Right cardiac atrium (tissue), 5 donors: ENCODE measurements around the gene BIRC5. TPM values are rescaled to one million over a fixed set of nuclear protein-coding genes. Genes with fewer than 3 reads are reported as not detected.

ENCODE experiments used
- ATAC-seq, 2 donors: fragments of 200-7000 bp; cut with Tn5 transposase; one replicate each; pipeline versions ENCODE4 v1.8.0 to v1.9.1; 2020; ENCODE audit warnings: moderate library complexity in 2 of 2, mild to moderate bottlenecking in 1 of 2
- DNase-seq, 3 donors: peaks; one replicate each; pipeline ENCODE4 v3.0.0-alpha.2; 2020
- H3K27ac ChIP-seq: one replicate; pipeline ENCODE4 v1.5.1; 2013; ENCODE audit warnings: mild to moderate bottlenecking, low read length, control low read depth, moderate library complexity
- H3K27me3 ChIP-seq: one replicate; pipeline ENCODE4 v1.6.1; 2013; ENCODE audit not compliant: control insufficient read depth, insufficient read depth
- H3K4me1 ChIP-seq: one replicate; pipeline ENCODE4 v1.6.1; 2013; ENCODE audit warnings: low read length; ENCODE audit not compliant: control insufficient read depth, insufficient read depth
- H3K4me3 ChIP-seq: one replicate; pipeline ENCODE4 v1.5.1; 2013; ENCODE audit warnings: low read length, control low read depth
- H3K9me3 ChIP-seq: one replicate; pipeline ENCODE4 v1.6.1; 2013; ENCODE audit warnings: low read length; ENCODE audit not compliant: control insufficient read depth
- WGBS: extraction: QIAGEN DNeasy Blood & Tissue Kit; methylation state at CpG from one replicate; pipeline ENCODE4 v1.1.7; 2013; 5-methylcytosine and 5-hydroxymethylcytosine counted together
- intact Hi-C, 4 donors: fragments of 100-400 bp; cut with DNase I; formaldehyde crosslinking; loops; one replicate each; pipeline versions ENCODE4 v1.11.0 to v1.14.0; 2022 to 2023
- polyA plus RNA-seq: library from polyadenylated mRNA; stranded (reverse); fragments of 200-250 nt; gene quantifications from one replicate; pipeline ENCODE4 v1.2.3, GENCODE V29; 2013
- total RNA-seq, 4 donors: library from RNA; stranded (reverse); fragmentation: NEBNext Ultra II Directional; extraction: Animal tissue kit (Norgen Biotek cat#: 25700); gene quantifications; one replicate each; pipeline ENCODE4 v1.2.1, GENCODE V29; 2021
- donor health status: healthy with polysubstance abuse.
- donor health status: DM: no; HTN: yes; CAD: no.
- donor health status: DM: no; HTN: no; CAD: no.
- donor health status: DM: no; HTN: yes; CAD: no; lungs with severe emphysema.
- donor health status: DM: yes; HTN: yes; CAD: no.

Gene BIRC5
- total and polyA plus RNA-seq, 5 donors = 0.17 to 1.3 (median 0.70) TPM; not detected in 1

DNA sequence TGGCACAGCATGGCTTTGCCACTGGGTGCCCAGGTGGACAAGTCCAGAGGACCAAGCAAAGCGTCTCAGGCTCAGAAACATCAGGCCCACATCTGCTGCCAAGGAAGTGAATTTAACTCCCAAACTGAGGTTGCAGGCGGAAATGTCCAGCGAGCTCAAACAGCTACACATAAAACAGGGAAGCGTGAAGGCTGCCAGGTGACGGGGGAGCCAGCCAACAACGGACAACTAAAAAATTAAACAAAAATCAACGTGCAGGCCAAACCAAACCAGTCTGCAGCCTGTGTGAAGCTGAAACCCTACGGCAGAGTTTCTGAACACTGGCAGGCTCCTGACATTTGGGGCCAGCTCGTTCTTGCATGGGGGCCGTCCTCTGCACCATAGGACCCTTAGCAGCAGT, 29.7 kb upstream of the BIRC5 start:
- Histone ChIP-seq H3K27me3 (no peaks in the 10 kb centered on the region), H3K27ac (no peak overlapping the region), H3K4me1 (no peaks in the 10 kb centered on the region), H3K9me3 (no peaks in the 10 kb centered on the region), H3K4me3 (no peak overlapping the region)
- DNase-seq (no peak), ATAC-seq (no peak)
- WGBS = 82% methylated on average over 10 of the region's 10 CpGs
- intact Hi-C loops = loop anchor here in 1 of 4 donors (5.0 kb wide), 1 partner anchor 77 kb away; no protein-coding TSS in a partner anchor

DNA sequence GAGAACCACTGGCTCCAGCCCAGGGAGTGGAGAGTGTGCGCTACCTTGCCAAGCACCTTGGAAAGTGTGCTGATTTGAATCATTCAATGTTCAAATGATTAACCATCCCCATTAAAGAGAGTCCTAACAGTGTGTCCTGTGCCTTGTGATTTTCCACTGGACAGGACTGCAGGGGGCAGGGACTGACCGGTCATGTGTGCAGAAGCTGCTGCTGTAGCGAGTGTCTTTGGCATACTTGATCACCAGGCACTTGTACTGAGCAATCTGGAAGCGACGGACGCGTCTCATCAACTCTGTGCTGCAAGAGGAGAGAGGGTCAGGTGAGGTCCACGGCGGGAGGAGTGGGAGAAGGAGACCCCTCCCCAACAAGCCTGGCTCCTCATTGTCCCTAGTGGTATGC, 29.2 kb upstream of the BIRC5 start:
- Histone ChIP-seq H3K27ac (no peak overlapping the region), H3K4me3 (no peak overlapping the region), H3K27me3 (no peaks in the 10 kb centered on the region), H3K4me1 (no peaks in the 10 kb centered on the region), H3K9me3 (no peaks in the 10 kb centered on the region)
- no peak for ATAC-seq
- intact Hi-C loops = loop anchor here in 1 of 4 donors (5.0 kb wide), 1 partner anchor 78 kb away; no protein-coding TSS in a partner anchor
- WGBS = 73% methylated on average over 9 of the region's 9 CpGs
- DNase-seq = no peak

DNA sequence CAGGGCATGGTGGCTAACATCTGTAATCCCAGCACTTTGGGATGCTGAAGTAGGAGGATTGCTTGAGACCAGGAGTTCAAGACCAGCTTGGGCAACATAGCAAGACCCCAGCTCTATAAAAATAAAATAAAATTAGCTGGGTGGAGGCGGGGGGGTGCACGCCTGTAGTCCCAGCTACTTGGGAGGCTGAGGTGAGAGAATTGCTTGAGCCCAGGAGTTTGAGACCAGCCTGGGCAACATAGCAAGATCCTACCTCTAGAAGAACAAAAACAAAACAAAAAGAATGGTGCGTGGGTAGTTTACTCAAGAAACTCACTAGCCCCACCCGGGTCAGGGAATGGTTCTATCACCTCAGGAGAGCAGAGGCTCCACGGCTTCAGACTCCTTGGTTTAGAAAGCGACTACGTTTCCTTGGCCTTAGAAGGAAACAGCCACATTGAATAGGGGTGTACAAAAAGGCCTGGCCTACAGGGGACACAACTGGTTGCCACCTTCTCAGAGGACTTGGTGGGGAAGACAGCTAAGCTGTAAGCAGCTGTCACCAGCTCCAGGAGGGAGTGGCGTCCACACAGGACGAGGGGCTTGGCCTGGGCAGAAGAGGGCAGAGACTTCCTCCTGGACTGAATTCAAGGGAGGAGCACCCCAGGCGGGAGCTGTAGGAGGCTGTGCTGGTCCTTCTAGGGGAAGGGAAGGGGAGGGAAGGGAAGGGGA, 27.9 kb upstream of the BIRC5 start:
- WGBS = 50% methylated on average over 10 of the region's 10 CpGs
- DNase-seq (peak; percentile 57 to 80 (median 72)), ATAC-seq (peak; percentile 42 to 73)
- intact Hi-C loops = no loop called here
- peak overlapping the region; percentile 50 for H3K27ac ChIP-seq
- H3K4me1 ChIP-seq = no peaks in the 10 kb centered on the region
- no peak overlapping the region for H3K4me3 ChIP-seq
- H3K27me3 ChIP-seq = no peaks in the 10 kb centered on the region
- H3K9me3 ChIP-seq = no peaks in the 10 kb centered on the region

DNA sequence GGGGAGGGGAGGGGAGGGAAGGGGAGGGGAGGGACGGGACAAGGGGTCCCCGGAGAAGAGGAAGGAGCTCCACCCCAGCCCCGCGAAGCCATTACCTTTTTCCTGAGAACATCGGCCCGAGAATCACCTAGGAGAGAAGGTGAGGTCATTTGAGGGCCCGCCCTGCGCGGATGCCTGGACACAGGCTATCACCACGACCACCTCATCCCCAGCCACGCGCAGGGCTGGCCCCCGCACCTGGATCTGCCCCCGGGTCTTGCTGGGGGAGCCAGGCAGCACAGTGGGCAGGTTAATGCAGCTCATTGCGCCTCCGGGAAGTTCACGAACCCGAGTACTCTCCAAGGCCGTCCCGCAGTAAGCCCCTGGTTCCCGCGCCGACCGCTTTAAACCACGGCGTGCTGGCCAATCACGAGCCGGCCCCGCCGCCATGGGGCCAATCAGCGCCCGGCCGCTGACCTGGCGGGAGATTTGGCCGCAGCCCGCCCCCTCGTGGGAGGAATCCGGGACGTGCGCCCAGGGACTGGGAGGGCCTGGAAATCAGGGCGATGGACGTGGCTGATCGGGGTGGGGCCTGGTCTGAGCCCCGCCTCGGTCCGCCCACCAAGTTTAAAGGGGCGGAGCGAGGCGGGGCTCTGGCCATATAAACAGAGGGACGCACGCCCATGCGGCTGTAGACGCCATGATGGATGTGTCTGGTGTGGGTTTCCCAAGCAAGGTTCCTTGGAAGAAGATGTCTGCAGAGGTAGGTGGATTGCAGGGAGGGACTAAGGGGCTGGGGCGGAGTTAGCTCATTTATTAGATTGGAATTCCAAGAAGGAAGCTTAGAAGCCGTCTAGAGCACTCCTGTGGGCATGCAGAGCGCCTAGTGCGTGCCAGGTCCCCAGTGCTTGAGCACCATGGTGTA, 27.1 kb upstream of the BIRC5 start, which contains the start of the genes AFMID and TK1:
Gene AFMID (plus strand): TSS at position 671 of the 904 bp plus-strand sequence. CDS start 9 bp downstream, at position 680.
Gene TK1 (minus strand): TSS at position 361 of the 904 bp plus-strand sequence. CDS start 58 bp downstream, at position 303.
- Histone ChIP-seq H3K27me3 (no peaks in the 10 kb centered on the region), H3K4me3 (peak within 1 kb of the TSS; percentile 61), H3K9me3 (no peaks in the 10 kb centered on the region), H3K4me1 (no peaks in the 10 kb centered on the region), H3K27ac (peak within 1 kb of the TSS; percentile 50)
- intact Hi-C loops = no loop called here
- ATAC-seq (peak; percentile 97 to 98), DNase-seq (peak; percentile 97 to 99 (median 98))
- 4% methylated on average over 57 of the region's 57 CpGs for WGBS

DNA sequence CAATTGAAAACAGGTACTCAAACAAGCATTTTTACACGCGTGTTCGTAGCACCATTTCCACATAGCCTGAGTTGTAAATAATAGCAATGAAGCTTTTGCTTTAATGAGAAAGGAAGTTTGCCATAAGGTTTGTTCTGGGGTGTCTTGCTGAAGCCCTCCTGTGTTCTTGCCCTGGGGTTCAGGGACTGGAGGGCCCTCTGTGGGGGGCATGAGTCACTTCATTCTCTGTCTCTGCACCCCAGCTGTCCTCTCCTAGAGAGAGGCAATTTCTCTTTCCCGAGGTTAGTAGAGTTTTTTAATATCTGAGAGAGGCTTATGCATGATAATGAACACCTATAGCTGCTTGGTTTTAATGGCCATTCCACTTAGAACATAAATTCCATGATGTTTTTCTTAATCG, 17.3 kb upstream of the BIRC5 start:
- Histone ChIP-seq H3K9me3 (no peaks in the 10 kb centered on the region), H3K4me3 (no peak overlapping the region), H3K27me3 (no peaks in the 10 kb centered on the region), H3K4me1 (no peaks in the 10 kb centered on the region), H3K27ac (no peak overlapping the region)
- DNase-seq (peak in 1 of 3 donors; percentile 4), ATAC-seq (no peak)
- intact Hi-C loops = no loop called here
- 87% methylated on average over 5 of the region's 5 CpGs for WGBS

DNA sequence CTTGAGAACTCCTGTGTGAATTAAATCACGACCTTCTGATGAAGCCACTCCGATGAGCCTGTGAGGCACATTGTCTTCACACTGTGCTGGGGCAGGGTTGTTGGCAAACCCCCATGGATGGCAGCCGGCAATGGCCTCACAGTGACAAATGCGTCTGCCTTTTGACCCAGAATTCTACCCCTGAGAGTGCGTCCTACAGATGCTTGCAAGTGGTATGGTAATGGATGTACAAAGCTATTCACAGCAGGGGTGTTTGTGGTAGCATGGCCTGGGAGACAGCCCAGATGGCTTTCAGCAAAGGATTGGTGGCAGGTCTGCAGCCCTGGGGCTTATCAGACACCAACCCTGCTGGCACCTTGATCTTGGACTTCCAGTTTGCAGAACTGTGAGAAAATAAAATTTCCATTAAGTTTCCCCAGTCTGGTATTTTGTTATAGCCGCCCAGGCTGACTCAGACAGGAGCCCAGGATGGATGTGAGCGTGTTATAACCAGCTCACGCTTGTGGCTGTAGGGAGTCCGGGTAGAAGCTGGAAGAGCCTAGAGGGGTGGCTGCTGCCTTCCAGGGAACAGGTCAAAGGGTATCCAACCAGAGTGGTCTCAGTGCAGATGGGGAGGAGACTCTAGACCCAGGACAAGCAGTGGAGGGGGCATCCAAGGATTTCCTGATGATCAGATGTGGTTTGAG, 16.8 kb upstream of the BIRC5 start:
- no peaks in the 10 kb centered on the region for H3K9me3 ChIP-seq
- no peaks in the 10 kb centered on the region for H3K4me1 ChIP-seq
- intact Hi-C loops = no loop called here
- H3K27me3 ChIP-seq = no peaks in the 10 kb centered on the region
- 75% methylated on average over 9 of the region's 9 CpGs for WGBS
- no peak overlapping the region for H3K4me3 ChIP-seq
- peak; percentile 23 to 62 for ATAC-seq
- DNase-seq = peak in 2 of 3 donors; percentile 30 to 60
- H3K27ac ChIP-seq = no peak overlapping the region

DNA sequence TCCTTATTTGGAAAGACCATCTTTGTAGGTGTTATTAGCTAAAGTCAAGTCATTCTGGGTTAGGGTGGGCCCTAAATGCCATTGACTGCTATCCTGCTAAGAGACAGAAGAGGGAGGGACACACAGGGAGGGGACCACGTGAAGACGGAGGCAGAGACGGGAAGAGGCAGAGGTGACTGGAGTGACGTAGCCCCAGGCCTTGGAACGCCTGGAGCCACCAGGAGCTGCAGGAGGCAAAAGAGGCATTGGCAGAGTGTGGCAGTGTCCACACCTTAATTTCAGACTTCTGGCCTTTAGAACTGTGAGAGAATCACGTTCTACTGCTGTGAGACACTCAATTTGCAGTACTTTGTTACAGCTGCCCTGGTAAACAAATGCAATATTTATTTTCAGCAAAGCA, 13.6 kb upstream of the BIRC5 start:
- no peak overlapping the region for H3K27ac ChIP-seq

DNA sequence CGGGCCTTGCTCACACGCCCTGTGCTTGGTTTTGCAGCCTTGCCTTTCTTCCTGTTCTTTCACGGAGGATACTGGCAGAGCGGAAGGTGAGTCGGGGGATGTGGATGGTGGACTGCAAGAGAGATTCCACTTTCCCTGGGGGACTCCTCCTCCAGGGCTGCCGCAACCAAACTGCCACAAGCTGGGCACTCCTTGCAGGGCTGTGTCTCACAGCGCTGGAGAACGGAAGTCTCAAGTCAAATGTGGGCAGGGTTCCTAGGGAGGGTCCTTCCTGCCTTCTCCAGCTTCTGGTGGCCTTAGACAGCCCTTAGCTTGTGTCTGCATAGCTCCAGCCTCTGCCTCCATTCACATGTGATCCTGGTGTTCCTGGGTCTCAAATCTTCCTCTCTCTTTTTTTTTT, 11.4 kb upstream of the BIRC5 start:
- 83% methylated on average over 8 of the region's 8 CpGs for WGBS
- DNase-seq (peak in 1 of 3 donors; percentile 54), ATAC-seq (peak; percentile 9 to 75)
- H3K27me3 ChIP-seq = no peaks in the 10 kb centered on the region
- H3K4me3 ChIP-seq = no peak overlapping the region
- H3K27ac ChIP-seq = peak overlapping the region; percentile 47
- H3K4me1 ChIP-seq = no peaks in the 10 kb centered on the region
- intact Hi-C loops = no loop called here
- no peaks in the 10 kb centered on the region for H3K9me3 ChIP-seq

More for the DNA sequence above, 13.6 kb upstream of the BIRC5 start:
- Histone ChIP-seq H3K4me3 (no peak overlapping the region), H3K9me3 (no peaks in the 10 kb centered on the region), H3K27me3 (no peaks in the 10 kb centered on the region), H3K4me1 (no peaks in the 10 kb centered on the region)
- intact Hi-C loops = no loop called here
- 91% methylated on average over 6 of the region's 6 CpGs for WGBS
- ATAC-seq (no peak), DNase-seq (peak in 1 of 3 donors; percentile 10)

DNA sequence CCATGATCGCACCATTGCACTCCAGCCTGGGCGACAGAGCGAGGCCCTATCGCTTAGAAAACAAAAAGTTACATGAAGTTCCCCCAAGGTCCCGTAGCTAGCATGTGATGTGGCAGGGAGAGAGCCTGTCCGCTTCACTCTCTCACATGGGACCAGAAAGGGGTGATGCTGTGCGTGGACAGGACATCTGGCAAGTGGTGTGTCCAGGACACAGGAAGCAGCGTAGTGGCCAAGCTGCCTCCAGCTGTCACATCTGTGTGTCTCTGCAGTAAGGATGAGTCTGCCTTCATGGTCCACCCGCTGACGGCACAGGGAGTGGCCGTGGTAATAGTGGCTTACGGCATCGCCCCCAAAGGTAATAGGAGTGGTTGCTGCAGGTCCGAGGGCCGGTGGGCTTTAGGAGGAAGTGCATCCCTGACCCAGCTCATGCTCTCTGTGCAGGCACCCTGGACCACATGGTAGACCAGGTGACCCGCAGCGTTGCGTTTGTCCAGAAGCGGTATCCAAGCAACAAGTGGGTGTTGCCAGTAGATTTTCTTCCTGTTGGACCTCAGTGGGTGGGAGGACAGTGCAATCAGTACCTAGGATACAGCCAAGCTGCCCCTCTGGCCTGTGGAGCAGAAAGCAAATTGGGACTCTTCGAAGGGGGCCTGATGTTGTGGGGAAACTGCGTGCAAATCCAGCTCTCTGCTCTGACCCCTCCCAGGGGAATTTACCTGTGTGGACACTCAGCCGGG, 9.5 kb upstream of the BIRC5 start:
- Histone ChIP-seq H3K4me1 (no peaks in the 10 kb centered on the region), H3K9me3 (no peaks in the 10 kb centered on the region), H3K27ac (no peak overlapping the region), H3K4me3 (no peak overlapping the region), H3K27me3 (no peaks in the 10 kb centered on the region)
- intact Hi-C loops = no loop called here
- ATAC-seq = no peak
- DNase-seq = peak in 1 of 3 donors; percentile 9
- WGBS = 93% methylated on average over 22 of the region's 22 CpGs

DNA sequence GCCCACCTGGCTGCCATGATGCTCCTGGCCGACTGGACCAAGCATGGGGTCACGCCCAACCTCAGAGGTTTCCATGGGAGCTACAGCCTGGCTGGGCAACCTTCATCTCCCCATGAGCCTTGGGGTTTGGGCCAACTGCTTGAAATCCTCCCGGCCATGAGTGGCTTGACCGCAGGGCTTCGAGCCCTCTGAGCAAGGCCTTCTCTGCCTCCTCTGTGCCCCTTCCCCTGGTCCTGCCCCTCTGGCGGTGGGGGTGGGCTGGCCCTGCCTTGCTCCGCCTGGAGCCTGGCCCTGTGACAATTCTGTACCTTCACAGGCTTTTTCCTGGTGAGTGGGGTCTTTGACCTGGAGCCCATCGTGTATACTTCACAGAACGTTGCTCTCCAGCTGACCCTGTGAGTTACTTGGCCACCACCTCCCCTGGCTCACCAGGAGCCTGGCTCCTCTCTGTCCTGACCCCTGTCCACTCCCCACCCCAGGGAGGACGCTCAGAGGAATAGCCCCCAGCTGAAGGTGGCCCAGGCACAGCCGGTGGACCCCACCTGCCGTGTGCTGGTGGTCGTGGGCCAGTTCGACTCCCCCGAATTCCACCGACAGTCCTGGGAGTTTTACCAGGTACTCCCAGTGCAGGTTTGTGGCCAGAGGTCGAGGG, 8.8 kb upstream of the BIRC5 start:
- intact Hi-C loops = no loop called here
- peak in 1 of 2 donors; percentile 25 for ATAC-seq
- Histone ChIP-seq H3K4me3 (no peak overlapping the region), H3K27me3 (no peaks in the 10 kb centered on the region), H3K4me1 (no peaks in the 10 kb centered on the region), H3K27ac (no peak overlapping the region), H3K9me3 (no peaks in the 10 kb centered on the region)
- WGBS = 89% methylated on average over 17 of the region's 17 CpGs
- DNase-seq = peak in 1 of 3 donors; percentile 40
